Fibroblast of the conjunctiva (primary cell): ENCODE measurements around the gene NSG1.
"Not testable (repeated sequence)": the region's sequence is repeated elsewhere in the genome, so short reads cannot be mapped to it uniquely, and the experiment has no call there.

Source experiments
- DNase-seq: peaks from one replicate; pipeline ENCODE4 v3.0.0-alpha.2; 2010; ENCODE audit warnings: low read depth

NSG1 gene

DNA sequence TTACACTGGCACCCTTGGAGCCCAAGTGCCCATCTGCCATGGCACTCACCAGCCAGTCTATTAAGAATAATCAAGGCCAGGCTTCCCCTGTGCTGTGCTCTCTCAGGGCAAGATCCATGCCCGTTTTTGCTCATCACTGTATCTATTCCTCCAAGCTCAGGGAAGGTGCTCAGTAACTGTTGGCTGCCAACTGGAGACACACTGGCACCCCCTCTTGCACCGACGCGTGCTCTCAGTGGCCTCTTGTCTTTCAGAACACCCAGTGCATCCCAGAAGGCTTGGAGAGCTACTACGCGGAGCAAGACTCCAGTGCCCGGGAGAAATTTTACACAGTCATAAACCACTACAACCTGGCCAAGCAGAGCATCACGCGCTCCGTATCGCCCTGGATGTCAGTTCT is 30.1 kb downstream of the NSG1 start:
- DNase-seq, result no peak

DNA sequence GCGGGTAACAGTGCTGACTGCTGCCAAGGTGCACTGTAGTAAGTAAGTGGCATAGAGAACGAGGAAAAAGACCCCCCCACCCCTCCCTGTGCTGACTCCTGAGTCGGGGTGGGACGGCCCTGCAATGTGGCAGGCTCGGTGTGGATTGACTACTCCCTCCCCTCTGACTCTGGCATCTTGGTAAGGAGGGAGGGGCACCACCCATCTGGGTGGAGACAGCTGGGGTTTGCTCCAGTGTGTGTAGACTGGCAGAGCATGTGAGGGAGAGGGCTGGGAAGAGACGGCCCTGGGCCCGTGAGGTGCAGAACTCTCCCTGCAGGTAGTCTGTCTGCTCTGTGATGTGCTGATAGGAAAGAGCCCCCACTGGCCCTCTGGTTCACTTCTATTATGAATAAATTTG is 31.0 kb downstream of the NSG1 start:
- no peak for DNase-seq

DNA sequence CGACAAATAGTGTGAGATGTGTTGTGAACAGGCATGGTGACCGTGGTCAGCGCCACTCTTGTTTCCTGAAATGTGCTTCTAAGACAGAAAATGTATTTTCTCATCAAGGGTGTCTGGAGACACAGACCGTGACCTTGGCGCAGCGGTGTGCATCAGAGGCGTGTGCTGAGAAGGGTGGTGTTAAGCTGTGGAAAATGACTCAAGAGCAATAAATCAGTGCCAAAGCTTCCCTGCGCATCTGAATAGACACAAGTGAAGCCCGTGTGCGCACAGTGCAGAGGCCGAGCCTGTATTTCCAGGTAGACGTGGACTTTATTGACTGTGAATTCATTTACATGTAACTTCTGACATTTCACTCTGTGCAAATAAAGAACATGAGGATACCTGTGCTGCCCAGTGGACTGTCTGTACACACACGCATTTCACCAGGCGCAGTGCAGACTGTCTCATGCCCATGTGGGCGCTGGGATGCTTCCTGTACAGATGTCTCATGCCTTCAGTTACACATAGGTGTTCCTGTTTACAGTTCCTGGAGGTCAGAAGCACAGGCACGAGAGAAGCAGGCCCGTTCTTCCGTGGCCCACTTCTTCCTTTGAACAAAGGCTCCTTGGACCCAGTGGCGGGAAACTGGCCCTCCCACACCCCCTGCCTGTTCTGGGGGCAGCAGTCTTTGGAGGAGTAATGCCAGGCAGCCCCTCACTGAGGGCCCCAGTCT is 31.9 kb downstream of the NSG1 start:
- no peak for DNase-seq

DNA sequence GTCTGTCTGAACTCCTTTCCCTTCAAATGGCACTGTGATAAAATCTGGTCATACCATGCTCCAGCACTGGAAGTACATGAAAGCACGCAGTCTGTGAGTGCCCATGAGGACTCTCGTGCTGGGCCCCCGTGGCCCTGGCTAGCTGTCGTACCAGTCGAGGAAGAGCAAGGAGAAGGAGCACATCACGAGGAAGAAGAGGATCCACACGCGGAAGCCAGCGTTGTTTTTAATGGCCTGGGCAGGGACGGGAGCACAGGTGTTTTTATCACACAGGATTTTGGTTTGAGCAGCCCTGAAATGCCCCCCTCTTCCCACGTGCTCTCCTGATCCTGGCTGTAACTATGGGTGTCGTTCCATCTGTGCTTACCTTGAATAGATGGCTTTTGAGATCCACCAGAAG is 33.0 kb downstream of the NSG1 start:
- DNase-seq, result no peak

DNA sequence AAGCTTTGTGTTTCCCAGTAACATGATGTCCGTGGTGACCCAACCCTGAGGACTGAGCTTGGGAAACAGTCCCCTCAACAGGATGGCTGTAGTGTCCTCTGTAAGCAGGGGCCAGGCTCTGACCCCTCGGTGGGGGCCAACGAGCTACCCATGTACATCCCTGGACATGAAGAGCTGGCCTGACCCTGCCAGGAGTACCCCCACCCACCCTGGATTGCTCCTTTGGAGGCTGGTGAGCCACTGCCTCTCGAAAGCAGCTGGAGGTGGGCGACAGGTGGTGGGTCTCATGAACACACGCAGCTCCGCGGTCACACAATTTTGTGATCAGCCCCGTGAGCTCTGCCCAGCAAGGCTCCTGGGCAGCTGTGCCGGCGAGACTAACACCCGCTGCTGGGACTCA is 33.5 kb downstream of the NSG1 start:
- DNase-seq, result no peak

DNA sequence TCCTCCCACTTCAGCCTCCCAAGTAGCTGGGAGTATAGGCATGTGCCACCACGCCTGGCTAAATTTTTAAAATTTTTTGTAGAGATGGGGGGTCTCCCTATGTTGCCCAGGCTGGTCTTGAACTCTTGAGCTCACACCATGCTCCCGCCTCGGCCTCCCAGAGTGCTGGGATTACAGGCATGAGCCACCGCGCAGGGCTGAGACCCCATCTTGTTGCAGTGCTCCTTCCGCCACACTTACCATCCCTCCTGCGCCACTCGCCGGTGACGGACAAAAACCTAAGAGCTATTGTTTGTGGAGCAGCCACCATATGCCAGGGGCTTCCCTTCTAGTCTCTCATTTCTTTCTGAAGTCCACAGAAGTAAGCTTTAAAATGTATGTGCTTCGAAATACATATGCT is 34.5 kb downstream of the NSG1 start:
- DNase-seq, result no peak

DNA sequence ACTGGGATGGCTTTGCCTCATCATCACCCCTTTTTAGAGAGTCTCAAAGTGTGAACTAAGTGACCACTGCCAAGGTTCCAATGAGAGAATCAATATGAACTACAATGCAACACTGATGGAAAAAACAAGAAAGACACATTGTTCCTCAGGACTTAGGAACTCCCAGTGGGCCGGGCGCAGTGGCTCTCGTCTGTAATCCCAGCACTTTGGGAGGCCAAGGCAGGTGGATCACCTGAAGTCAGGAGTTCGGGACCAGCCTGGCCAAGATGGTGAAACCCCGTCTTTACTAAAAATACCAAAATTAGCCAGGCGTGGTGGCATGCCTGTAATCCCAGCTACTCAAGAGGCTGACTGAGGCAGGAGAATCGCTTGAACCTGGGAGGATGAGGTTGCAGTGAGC is 35.2 kb downstream of the NSG1 start:
- DNase-seq, result not testable (repeated sequence)

DNA sequence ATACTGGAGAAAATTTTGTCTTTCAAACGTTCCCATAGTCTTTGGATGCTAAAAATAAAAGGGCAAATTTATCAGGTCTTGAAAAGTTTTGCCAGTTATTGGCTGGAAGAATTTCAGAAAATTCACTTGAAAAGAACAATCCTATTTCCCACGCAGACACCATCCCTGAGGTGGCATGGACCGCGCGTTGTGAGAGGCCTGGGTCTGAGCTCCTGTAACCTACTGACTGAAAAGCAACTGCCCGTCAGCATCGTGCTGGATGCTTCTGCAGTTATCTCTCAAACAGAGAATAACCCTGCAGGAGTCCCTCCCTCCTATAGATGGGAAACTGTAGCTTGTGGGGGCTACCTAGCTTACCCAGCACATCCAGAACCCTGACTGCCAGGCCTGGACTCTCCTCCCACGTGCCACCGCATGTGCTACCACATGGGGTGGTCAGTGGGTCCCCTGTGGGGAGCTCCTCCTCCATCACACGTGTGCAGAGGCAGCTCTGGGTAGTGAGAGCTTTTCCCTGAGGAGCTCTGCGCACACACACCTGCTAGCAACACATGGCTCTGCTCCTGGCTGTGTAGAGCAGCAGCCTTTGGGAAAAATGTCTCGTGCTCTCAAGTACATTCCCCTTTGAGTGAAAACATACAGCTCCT is 36.1 kb downstream of the NSG1 start:
- DNase-seq, result no peak

DNA sequence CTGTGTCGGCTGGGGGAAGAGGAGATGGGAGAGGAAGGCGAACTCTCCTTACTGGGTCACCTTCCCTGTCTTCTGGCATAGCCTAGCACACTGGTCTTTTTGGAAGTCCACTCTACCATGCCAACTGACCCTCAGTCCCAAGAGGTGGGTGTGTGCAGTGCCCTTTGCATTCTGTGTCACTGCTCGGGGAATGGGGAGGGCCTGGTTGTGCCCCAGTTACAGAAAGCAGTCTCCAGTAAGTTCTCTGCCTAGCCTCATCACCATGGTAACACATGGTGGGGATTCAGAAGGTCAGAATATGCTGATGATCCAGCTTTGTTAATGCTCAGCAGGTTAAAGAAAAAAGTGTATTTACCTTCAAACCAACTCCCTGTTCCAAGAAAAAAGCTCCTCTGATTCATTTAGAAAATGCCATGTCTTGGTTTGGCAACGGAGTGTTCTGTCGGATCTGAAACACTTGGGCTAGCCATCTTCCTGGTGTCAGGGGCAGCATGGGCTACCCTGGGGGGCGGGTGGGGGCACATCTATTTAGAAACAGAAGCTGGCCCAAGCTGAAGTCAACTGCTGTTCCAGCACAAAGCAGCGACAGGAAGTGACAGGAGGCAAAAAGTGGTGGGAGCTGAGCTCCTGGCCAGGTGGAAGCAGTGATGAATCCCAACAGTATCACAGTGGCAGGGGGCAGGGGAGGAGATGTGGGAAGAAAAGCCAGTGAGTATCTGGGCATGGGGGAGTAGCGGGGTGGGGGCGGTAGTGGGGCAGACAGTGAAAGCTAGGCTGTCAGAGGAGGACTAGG is 37.0 kb downstream of the NSG1 start:
- no peak for DNase-seq

DNA sequence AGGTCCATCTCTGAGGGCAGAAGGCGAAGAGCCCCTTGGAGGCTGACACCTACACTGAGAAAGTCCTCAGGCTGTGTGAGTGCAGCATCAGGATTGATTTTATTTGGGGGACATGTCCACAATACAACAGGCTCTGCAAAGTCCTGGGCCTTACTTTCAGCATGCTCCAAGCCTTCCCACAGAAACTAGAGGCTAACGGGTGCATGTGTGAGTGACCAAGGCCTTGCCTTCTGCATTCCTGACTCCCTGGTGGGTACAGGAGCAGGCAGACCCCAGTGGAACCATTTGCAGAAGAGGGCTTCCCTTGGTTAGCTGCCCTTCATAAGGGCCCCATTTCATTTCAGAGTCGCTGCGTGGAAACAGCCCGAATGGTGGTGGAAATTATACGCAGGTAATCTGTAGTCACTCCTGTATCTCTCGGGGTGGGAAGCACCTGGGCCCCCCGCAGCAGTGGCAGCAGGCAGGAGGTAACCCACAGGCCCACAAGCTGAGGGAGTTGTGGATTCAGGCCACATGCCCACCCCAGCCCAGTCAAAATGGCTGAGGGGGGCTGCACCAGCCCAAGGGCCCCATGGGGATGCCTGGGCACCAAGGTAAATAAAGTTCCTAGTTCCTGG is 37.7 kb downstream of the NSG1 start:
- DNase-seq, result no peak

DNA sequence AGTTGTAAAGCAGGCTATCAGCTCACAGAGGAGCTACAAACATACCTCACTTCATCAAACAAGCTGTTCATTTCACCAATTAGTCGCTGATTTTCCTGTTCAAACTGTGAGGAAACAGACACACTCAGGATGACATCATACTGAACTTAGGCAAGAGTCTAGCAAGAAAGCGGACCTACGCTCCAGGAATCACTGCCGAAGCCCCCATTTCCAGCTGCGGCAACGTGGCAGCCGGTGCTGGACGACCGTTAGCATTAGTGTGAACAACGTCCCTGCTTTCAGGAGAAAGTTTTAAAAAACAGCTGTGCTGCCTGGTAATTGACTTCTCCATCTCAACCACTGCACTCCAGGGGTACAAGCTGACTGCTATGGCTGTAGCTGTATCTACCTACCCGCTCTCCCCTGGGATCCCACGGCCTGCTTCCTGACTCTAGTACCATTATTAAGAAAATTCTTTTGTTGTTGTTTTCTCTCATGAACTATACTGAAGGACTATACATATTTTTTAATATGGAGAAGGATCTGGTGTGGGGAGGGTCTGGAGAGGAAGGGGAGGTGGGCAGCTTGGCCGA is 38.3 kb downstream of the NSG1 start:
- no peak for DNase-seq

DNA sequence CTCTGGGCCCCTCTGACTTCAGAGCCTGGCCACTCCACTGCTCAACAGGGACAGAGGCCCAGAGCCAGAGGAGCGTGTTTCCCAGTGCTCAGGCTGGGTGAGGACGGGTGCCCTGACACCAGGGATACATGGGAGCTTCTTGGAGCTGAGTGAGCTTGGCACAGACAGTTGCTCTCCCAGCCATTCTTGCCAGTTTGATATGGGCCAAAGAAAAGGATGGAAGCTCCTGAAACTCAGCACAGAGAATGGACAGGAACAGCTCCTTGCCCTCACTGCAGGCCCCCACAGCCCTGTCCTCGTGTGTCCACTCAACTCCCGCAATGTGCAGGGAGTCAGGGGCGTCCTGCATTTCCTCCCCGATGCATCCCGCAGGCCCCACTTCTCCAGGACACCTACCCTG is 38.8 kb downstream of the NSG1 start:
- DNase-seq, result no peak

DNA sequence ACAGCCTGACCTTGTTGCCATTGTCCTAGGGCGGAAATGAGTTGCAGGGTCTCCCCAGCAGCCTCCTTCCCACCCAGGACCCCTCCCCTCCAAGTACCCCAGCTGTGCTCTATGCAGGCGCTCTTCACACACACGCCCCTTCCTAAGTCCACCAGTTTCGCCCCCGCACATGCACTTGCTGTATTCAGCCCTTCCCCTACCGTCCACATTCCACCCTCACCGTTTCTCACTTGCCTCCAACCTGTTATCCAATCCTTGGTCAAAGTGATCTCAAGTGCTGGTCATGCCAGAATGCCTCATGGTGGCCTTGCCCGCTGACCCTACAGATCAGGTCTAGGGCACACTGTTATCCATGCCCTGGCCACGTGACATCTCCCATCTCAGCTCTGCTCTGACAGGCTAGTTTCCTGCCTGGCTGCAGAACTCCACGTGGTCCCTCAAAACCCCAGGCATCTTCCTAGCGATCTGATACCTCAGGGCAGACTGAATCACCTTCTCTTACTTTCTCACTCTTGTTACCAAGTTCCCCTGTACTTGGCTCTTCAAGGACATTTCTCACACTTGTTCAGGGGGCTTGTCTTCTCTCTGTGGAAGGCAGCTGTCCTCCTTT is 39.7 kb downstream of the NSG1 start:
- no peak for DNase-seq

DNA sequence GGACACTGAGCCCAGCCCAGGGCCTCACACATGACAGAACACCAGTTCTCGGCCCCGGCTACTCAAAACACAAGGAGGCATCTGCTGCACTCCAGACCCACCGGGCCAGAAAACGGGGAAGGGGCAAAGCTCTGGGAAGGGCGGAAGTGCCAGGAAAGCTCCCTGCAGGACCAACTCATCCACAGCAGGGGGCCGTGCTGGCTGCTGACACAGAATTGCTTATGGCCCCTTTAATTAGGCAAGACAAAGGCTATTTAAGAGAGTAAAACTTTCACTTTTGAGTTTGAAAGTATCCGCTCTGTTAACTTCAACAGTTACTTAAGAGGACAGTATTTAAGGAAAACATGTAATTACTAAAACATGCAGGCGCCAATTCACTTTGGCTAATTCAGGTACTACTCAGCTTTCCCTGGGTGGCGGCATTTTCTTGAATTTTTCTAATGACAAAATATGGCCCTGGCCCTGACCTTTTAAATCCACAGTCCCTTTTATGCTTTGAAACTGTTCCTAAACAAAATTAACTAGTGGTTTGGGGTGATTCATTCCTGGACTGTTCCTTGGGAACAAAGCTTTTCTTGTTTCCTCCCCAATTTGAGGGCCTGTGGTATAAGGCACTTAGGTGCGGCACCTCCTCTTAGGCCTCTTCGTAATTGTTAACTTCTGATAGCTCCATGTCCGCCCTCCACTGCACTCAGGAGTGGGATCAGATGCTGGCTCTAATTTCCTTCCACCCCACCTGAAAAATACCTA is 40.4 kb downstream of the NSG1 start:
- no peak for DNase-seq

DNA sequence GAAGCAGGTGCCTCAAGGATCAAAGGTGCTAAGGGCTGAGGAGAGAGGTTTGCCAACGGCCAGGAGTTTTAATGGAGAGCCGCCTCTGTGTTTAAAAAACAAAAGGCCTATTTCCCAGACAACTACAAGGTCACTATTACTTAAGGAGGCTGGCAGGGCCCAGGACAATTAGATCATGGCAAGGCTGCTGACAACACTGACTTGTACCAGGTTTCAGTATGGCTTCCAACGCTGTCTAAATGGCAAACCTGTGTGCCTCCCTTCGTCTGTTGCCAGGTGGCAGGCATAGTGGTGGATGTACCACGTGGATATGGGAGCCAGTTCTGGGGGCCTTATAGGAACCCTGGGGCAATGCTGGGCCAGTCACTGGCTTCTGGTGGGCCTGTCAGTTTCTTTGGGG is 41.0 kb downstream of the NSG1 start:
- DNase-seq, result no peak

DNA sequence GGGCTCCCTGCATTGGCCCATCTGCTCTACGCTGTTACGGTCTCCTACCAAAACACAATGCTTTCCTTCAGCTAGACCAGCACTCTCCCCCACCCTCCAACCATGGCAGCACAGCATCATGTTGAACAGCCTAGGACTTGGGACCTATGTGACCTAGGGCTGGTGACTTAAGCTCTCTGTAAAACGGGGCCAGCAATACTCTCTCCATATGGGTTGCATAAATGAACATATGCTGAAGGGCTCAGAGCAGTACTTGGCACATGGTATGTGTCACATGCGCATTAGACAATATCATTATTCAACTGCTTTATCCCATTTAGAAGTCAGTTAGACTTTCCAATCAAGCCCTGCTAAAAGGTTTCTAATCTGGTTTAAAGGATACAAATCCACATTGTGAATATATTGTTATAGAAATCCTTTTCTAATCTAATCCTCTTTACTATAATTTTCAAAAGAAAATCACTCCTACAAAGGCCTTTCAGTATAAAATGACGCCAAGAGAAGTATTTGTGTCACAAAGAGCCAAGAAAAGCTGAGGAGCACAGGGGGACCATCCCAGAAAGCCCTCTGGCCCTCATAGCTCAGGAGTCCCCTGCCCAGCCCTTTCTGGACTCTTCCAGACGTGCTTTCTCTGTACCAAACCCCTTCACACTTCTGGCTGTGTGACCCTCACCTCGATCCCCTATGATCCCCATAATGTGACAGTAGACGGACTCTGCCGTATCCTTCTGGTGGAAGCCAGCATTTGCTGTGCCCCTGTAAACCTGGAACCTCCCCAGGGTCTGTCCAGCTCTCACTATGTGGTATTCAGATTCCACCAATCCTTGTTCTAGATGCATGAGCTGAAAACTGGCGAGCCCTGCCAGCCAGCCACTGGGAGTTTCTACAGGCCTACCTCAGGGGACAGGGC is 42.3 kb downstream of the NSG1 start:
- DNase-seq, result no peak

DNA sequence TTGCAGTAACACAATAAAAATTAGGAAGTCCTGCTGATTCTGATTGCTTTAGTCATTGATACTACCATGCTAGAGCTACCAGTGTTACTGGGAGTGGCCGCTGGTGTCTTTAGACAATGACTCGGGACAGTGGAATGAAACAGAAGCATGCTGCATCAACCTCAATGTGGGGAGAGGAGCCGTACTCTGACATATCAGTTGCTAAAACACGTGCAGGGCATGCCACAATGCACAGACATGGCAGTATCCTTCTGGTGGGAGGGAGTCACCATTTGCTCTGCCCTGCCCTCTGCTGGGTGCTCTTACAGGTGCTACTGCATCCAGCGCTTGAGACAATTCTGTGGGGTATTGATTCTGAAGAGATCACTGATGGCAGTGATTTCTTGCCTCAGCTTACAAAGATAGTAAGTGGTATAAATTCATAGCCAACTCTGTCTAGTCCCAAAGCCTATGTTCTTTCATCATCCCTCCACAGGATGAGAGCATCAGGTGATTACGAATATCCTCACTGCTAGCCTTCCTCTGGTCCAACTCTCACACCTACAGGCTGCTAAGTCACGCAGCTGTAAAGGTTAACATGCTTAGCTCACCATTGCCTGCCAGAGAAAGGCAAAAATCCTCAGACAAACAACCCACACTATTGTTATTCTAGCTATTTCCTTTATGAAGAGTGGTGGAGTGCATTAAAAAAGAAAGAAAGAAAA is 43.7 kb downstream of the NSG1 start:
- peak; percentile 47 for DNase-seq

DNA sequence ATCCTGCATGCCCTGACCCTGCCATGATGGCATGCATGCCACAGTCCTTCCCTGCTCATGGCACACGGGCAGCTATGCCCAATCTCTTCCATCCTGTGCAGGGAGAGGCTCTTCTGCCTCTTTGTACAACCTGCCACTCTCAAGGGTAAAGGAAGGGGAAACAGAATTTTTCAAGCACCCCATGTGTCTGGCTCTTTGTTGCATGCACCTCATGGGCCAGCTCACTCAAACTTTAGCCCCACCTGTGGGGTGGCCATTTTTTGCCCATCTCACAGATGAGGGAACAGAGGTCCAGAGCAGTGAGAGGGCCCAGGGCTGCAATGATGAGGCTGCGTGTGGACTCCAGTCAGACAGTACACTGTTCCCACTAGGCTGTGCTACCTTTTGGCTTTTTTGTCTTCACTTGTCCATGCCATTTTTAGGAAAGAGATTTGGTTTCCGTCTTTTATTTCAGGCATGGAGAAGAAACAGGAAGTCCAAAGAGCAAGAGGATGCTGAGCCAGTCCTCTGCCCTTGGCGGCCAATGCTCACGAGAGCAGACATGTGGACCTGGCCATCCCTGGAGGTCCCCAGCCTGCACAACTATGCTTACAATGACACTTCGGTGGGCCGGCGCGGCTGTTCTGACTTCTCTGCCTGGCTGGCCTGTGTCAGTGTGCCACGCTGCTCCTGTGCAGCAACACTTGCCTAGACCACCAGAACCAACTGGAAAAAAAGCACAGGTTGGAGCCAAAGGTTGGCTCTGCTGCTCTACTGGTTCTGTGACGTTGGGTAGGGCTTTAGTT is 45.6 kb downstream of the NSG1 start:
- no peak for DNase-seq

DNA sequence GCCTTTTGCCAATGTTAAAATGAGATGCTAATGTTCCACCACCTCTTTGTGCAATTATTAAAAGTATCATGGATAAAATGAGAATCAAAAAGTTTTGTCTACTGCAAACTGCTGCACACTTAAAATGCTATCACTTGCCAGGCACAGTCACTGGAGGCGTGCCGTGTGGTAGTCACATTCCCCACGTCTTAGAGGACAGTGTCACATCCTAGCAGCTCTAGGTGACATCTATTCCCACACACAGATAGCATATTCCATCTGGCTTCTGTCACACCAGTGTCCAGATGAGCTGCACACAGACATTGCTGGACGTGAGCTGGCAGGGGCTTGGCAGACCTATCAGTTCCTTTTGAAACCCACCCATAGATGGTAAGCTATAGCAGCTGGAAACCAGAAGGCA is 47.0 kb downstream of the NSG1 start:
- no peak for DNase-seq
